ENCODE measurements around the gene GABRG3. TPM values are rescaled to one million over a fixed set of nuclear protein-coding genes. Genes with fewer than 3 reads are reported as not detected.

Gene GABRG3
- total and polyA plus RNA-seq, 4 donors = 0.02 to 0.19 TPM; not detected in 2

- no peak for TF ChIP-seq ZBTB33 (IDR thresholded peaks at IDR 0.05)
- no peak for TF ChIP-seq JUND (IDR thresholded peaks at IDR 0.05)
- no peak for TF ChIP-seq GABPA (IDR thresholded peaks at IDR 0.05 in 1 of 2, conservative IDR thresholded peaks at IDR 0.05 in 1 of 2)
- no peak for TF ChIP-seq FOXA2 (IDR thresholded peaks at IDR 0.05)
- TF ChIP-seq RXRA (IDR thresholded peaks at IDR 0.05) = no peak
- no peak for TF ChIP-seq SP1 (IDR thresholded peaks at IDR 0.05)
Measured at GRCh38 chr15:27123808-27124207, 152.8 kb downstream of the GABRG3 start (continued).

DNA sequence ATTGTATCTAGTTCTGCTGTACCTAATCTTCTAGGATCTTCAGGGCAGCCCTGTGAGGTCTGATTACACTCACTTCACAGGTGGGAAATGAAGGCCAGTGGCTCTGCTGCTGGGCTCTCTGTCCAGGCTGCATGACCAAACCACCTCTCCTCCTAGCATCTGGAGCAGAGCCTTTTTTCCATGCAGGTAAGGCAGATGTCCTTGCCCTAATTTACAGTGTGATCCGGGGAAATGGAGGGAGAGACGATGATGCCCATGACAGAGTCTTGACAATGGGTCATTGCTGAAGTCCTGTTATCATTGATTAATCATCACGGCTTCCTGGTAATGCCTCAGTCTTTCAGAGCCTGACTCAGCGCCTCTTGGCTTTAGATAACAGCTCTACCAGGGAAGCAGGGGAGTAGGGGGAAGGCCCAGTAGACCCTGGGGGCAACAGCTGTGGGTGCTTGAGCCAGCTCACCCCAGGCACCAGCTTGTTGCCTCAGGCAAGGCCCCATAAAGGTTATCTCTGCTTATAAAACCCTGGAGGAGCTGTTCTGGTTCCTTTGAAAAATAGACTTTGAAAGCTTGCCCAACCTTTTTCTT is 153.4 kb downstream of the GABRG3 start:
- H3K9me3 ChIP-seq (ENCODE audit: control insufficient read depth in 4 of 4, low read length in 3 of 4) = no peaks in the 10 kb centered on the region
- no peak overlapping the region for H3K27ac ChIP-seq (ENCODE audit: low read depth in 1 of 2, low read length in 2 of 2)
- no peak overlapping the region for H3K9ac ChIP-seq (ENCODE audit: low read depth in 1 of 2, low read length in 2 of 2)
- no peak overlapping the region for H3K4me3 ChIP-seq (ENCODE audit: low read depth in 1 of 3, low read length in 3 of 3)
- TF ChIP-seq HNF4A (conservative IDR thresholded peaks at IDR 0.05) = no peak
- TF ChIP-seq JUND (IDR thresholded peaks at IDR 0.05) = no peak
- no peak for TF ChIP-seq ATF3 (IDR thresholded peaks at IDR 0.05)
- no peak for TF ChIP-seq NR2F2 (IDR thresholded peaks at IDR 0.05)
- TF ChIP-seq HNF4G (IDR thresholded peaks at IDR 0.05) = no peak
- TF ChIP-seq GABPA (IDR thresholded peaks at IDR 0.05 in 1 of 2, conservative IDR thresholded peaks at IDR 0.05 in 1 of 2) = no peak
- TF ChIP-seq ZBTB33 (IDR thresholded peaks at IDR 0.05) = no peak
- TF ChIP-seq, protein P1, sequence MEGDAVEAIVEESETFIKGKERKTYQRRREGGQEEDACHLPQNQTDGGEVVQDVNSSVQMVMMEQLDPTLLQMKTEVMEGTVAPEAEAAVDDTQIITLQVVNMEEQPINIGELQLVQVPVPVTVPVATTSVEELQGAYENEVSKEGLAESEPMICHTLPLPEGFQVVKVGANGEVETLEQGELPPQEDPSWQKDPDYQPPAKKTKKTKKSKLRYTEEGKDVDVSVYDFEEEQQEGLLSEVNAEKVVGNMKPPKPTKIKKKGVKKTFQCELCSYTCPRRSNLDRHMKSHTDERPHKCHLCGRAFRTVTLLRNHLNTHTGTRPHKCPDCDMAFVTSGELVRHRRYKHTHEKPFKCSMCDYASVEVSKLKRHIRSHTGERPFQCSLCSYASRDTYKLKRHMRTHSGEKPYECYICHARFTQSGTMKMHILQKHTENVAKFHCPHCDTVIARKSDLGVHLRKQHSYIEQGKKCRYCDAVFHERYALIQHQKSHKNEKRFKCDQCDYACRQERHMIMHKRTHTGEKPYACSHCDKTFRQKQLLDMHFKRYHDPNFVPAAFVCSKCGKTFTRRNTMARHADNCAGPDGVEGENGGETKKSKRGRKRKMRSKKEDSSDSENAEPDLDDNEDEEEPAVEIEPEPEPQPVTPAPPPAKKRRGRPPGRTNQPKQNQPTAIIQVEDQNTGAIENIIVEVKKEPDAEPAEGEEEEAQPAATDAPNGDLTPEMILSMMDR (IDR thresholded peaks at IDR 0.05; ENCODE audit: low read depth, low read length, missing input control) = no peak
- TF ChIP-seq FOXA2 (IDR thresholded peaks at IDR 0.05) = no peak
- TF ChIP-seq, protein P2, sequence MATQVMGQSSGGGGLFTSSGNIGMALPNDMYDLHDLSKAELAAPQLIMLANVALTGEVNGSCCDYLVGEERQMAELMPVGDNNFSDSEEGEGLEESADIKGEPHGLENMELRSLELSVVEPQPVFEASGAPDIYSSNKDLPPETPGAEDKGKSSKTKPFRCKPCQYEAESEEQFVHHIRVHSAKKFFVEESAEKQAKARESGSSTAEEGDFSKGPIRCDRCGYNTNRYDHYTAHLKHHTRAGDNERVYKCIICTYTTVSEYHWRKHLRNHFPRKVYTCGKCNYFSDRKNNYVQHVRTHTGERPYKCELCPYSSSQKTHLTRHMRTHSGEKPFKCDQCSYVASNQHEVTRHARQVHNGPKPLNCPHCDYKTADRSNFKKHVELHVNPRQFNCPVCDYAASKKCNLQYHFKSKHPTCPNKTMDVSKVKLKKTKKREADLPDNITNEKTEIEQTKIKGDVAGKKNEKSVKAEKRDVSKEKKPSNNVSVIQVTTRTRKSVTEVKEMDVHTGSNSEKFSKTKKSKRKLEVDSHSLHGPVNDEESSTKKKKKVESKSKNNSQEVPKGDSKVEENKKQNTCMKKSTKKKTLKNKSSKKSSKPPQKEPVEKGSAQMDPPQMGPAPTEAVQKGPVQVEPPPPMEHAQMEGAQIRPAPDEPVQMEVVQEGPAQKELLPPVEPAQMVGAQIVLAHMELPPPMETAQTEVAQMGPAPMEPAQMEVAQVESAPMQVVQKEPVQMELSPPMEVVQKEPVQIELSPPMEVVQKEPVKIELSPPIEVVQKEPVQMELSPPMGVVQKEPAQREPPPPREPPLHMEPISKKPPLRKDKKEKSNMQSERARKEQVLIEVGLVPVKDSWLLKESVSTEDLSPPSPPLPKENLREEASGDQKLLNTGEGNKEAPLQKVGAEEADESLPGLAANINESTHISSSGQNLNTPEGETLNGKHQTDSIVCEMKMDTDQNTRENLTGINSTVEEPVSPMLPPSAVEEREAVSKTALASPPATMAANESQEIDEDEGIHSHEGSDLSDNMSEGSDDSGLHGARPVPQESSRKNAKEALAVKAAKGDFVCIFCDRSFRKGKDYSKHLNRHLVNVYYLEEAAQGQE (IDR thresholded peaks at IDR 0.05) = no peak
- TF ChIP-seq FOXA1 (IDR thresholded peaks at IDR 0.05) = no peak
- TF ChIP-seq SP1 (IDR thresholded peaks at IDR 0.05) = no peak
- no peak for TF ChIP-seq RAD21 (IDR thresholded peaks at IDR 0.05)
- no peak for TF ChIP-seq TAF1 (conservative IDR thresholded peaks at IDR 0.05)
- TF ChIP-seq MAX (IDR thresholded peaks at IDR 0.05) = no peak
- TF ChIP-seq EGR1 (IDR thresholded peaks at IDR 0.05; ENCODE audit: low read depth in 2 of 2) = no peak
- TF ChIP-seq RXRA (IDR thresholded peaks at IDR 0.05) = no peak
- TF ChIP-seq YY1 (IDR thresholded peaks at IDR 0.05) = no peak
- H3K4me1 ChIP-seq (ENCODE audit: control insufficient read depth in 4 of 4, insufficient read depth in 4 of 4, low read length in 3 of 4) = no peaks in the 10 kb centered on the region
- DNase-seq (ENCODE audit: low spot score) = no peak
- peaks cover 0 to 2% (median 0%) of the 10 kb centered on the region in 4 donors for H3K27me3 ChIP-seq (ENCODE audit: control insufficient read depth in 4 of 4, insufficient read depth in 4 of 4, low read length in 3 of 4)
- no peaks in the 10 kb centered on the region for H3K36me3 ChIP-seq (ENCODE audit: control insufficient read depth in 4 of 4, insufficient read depth in 3 of 4, low read depth in 1 of 4, low read length in 3 of 4)
- WGBS = 51% methylated on average over 4 of the region's 4 CpGs

Data from liver (tissue), 9 donors.